Stimulated activated CD4-positive, alpha-beta T cell treated with anti-CD3 and anti-CD28 coated beads, TNF-alpha, amount 100 ng/mL, for 48 hours (primary cell): ENCODE data around the gene FPGT.
"Not testable (repeated sequence)": the region's sequence is repeated elsewhere in the genome, so short reads cannot be mapped to it uniquely, and the experiment has no call there.

Experiments used
- DNase-seq, 3 donors: peaks; one replicate each; pipeline ENCODE4 v3.0.0-alpha.2; 2020; ENCODE audit warnings: low read depth in 3 of 3

Gene FPGT

GRCh38 chr1:74197657-74198552, at the start of gene FPGT, which contains the start of gene LRRIQ3:
Gene FPGT (plus strand): TSS chr1:74198242. CDS start chr1:74198279, 37 bp downstream.
Gene LRRIQ3 (minus strand): TSS chr1:74198176. CDS start chr1:74183684, 14,492 bp downstream.
- DNase-seq = peak; percentile 90 to 93 (median 93)

DNA sequence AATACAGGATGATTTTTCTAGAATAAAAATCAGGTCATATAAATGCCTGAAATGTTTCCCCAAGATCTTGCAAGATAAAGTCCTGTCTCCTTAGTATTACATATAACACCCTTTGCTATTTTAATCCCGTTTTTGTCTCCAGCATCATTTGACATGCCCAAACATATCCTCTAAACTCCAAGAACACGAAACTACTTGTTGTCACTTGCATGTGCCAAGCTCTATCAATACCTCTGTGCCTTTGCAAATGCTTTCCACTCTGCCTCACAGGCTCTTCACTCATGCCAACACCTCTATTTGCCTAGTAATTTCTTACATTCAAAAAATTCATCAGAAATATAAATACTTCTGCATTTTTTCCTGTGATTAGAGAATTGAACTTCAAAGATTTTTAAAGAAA, 38.0 kb upstream of the FPGT start:
- no peak for DNase-seq

DNA sequence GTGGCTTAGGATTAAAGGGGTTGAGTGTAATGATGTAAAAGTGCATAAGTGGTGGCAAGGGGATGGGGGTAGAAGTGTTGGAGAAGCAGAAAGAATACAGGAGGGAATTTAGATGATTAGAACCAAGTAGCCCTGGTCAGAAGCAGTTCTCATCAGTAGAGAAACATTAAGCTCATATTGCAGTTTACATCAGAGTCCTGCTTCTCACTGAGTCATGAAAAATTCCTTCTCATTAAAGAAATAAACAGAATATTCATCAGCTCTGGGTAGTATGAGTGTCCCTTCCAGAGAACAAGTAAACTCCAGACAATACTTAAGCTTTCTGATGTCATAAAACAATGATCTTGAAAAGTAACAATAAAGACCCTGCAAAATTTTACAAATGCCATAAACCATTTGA, 36.5 kb upstream of the FPGT start:
- no peak for DNase-seq

DNA sequence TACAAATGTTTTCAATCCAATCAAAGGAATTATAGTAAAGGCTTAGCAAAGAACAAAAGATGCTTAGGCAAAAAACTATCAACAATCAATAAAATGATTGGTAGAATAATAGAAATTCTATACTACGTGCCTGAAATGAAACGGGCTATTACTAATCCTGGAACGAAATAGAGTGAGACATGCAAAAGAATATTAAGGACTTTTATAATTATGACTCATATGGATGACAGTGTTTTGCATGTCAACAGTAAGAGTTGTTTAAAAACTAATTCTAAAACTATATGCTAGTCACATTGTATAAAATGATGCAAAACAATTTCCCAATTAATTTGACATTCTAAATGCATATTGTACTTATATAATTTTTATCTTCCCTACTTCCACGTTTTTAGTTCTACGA, 35.7 kb upstream of the FPGT start:
- DNase-seq = no peak

DNA sequence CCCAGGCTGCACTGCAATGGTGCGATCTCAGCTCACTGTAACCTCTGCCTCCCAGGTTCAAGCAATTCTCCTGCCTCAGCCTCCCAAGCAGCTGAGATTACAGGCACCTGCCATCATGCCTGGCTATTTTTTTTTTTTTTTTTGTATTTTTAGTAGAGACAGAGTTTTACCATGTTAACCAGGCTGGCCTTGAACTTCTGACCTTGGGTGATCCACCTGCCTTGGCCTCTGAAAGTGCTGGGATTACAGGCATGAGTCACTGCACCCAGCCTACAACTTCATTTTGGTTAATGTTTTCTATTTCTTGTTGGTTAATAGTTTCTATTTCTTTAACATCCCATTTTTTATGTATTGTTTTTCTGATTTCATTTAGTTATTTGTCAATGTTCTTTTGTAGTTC, 23.6 kb upstream of the FPGT start:
- not testable (repeated sequence) for DNase-seq

DNA sequence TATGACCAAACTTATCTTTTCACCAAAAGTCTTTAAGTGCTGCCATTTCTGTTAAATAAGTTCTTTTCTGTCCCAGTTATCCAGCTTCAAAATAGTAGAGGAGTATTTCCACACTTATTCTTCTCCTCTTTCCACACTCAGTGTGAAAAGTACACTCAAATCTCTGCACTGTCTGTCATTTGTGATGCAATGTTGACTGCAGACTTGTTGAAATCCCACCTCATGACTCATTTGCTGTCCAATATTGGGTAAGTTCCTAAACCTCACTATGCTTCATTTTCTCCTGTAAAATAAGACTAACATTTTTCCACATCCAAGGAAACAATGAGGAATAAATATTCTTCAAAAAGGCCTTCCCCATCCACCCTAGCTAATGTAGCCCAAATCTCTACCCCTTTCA, 17.6 kb upstream of the FPGT start:
- DNase-seq = no peak

- no peak for DNase-seq
Observed at GRCh38 chr1:74193908-74194307, 4.1 kb upstream of the FPGT start.

- DNase-seq = no peak
Observed at GRCh38 chr1:74195339-74195738, 2.7 kb upstream of the FPGT start.

GRCh38 chr1:74197255-74197654, 787 bp upstream of the FPGT start:
- no peak for DNase-seq

DNA sequence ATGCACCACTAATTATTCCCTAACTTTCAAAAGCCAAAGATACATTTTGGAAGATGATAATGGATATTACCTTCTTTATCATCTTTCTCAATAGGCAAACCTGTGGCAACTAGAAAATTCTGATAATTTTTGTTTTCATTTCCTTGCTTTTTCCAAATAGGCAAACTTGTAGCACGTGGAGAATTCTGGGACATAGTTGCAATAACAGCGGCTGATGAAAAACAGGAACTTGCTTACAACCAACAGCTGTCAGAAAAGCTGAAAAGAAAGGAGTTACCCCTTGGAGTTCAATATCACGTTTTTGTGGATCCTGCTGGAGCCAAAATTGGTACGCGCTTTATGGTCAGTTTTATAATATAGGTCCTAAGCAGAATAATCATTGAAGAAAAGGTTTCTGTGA, 1.5 kb downstream of the FPGT start:
- DNase-seq = no peak

GRCh38 chr1:74205266-74205665, 7.2 kb downstream of the FPGT start:
- no peak for DNase-seq

- DNase-seq = no peak
Observed at GRCh38 chr1:74215229-74215628, 17.2 kb downstream of the FPGT start.

- no peak for DNase-seq
Observed at GRCh38 chr1:74222701-74223100, 24.7 kb downstream of the FPGT start.

DNA sequence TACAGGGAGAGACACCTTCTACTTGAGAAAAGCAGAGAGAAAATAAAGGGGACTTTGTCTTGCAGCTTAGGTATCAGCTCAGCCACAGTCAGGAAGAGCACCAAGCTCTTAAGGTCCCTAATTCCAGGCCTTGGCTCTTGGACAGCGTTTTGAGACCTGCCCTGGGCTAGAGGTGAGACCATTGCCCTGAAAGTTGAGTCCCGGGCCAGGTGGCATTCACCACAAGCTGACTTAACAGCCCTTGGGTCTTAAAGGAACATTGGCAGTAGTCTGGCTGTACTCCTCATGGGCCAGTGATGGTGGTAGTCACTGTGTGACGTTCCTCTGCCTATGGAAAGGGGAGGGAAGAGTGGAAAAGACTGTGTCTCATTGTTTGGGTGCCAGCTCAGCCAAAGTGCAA, 25.4 kb downstream of the FPGT start:
- DNase-seq = no peak

DNA sequence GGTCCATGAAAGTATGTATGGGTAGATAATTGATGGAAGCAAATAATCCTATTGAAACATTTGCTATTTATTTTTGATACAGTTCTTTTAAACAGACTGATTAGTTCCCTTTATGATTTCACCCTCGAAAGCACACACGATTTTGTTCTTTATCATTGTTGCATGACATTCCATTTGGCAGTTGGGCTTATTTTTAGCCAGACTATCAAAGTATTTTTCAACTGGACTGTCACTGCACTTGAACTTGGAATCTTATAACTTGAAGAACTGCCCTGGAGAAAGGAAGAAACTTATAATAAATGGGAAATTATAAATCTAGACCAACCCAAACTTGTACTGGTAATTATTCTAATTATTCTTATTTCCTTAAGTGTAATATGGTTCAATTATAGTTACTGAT, 37.1 kb downstream of the FPGT start, which contains the start of gene TNNI3K:
TNNI3K (plus strand) TSS at position 235 of the 400 bp plus-strand sequence; CDS start at position 300, 65 bp downstream.
- DNase-seq = no peak

GRCh38 chr1:74236440-74236839, 38.4 kb downstream of the FPGT start:
- DNase-seq = no peak

DNA sequence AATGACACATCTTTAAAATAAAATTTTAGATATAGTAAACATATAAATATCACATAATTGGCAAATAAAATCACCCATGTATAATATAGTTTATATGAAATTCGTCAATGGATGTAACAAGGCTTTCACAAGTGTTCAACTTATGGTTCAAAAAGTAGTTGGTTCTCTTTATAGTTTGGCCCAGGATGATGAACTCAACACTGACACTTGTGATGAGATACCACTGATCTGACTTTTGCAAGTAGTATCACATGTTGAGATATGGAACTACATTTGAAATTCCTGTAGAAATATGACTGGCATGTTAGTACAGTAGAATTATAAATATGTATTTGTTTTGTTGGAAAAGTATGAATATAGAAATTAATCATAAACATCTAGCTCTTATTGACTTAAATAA, 39.0 kb downstream of the FPGT start:
- DNase-seq = no peak

DNA sequence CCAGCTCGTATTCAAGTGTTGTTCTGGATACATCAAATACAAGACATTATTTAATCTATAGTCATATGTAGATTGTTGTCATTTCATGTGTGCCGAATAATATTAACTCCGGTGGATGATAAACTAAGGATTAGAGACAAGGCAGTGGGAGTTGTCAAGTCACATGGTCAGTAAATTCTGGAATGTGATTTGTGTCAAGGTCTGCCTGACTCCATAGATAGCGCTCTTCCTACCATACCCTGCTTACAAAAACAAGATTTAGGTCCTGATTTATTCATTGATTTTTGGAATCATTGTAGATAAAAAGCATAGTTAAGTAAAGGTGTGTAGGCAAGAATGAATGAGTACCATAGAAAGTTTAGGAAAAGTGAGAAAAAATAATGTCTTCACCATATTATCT, 39.7 kb downstream of the FPGT start:
- no peak for DNase-seq

DNA sequence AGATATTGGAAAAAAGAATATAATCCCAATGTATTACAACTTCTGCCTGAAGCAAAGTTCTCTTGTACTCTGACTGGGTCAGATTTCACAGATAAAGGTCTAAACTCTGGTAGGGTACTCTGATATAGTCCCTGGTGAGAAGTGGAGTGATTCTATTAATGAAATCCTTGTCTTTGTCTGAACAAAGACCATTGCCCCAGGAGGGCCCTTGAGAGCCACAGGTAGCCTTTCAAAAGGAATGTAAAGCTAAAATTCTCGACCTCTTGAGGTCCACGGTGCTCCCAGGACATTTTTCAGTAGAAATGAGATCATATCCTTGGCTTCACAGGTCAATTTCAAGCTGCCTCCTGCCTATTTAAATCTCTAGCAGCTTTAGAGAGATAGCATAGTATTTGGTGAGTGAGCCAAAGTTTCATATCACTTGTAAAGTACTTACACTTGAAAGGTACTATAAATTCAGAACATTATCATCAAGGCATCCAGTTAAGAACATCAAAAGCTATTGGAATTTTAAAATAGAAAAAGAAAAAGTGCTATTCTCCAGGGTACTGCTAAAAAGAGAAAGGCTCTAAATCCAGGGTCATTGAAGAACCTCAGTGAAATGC, 47.2 kb downstream of the FPGT start:
- no peak for DNase-seq

GRCh38 chr1:74246315-74246714, 48.3 kb downstream of the FPGT start:
- DNase-seq = no peak

DNA sequence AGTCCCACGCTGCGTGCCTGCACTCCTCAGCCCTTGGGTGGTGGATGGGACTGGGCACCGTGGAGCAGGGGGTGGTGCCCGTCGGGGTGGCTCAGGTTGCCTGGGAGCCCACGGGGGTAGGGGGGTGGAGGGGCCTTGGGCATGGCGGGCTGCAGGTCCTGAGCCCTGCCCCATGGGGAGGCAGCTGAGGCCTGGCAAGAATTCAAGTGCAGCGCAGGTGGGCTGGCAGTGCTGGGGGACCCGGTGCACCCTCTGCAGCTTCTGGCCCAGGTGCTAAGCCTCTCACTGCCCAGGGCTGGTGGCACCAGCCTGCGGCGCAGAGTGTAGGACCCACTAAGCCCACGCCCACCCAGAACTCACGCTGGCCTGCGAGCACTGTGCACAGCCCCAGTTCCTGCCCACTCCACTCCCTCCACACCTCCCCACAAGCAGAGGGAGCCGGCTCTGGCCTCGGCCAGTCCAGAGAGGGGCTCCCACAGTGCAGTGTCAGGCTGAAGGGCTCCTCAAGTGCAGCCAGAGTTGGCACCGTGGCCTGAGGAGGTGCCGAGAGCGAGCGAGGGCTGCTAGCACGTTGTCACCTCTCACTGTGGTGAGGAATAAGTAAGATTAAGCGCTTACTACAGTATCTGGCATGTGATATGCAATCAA, 50.0 kb downstream of the FPGT start:
- no peak for DNase-seq

- not testable (repeated sequence) for DNase-seq
Observed at GRCh38 chr1:74253243-74253824, 55.3 kb downstream of the FPGT start.
